K562 (cell line): ENCODE measurements around the gene KISS1. TPM values are rescaled to one million over a fixed set of nuclear protein-coding genes. Genes with fewer than 3 reads are reported as not detected.

Source experiments
- ATAC-seq: fragments of 200-7000 bp; cut with Tn5 transposase; 3 replicates; pipeline ENCODE4 v1.9.1; 2020; ENCODE audit warnings: moderate library complexity
- BruUV-seq: library from RNA; stranded (reverse); fragments of 400-500 nt; replicated peaks from 2 replicates; lab custom pipeline; 2021; lab: Mats Ljungman, UMichigan
- CTCF ChIA-PET: fragments of 300-600 bp; formaldehyde crosslinking; extraction: SDS; loops from one replicate; lab custom pipeline; 2021; ENCODE audit warnings: low intra/inter-chr PET ratio; lab: Yijun Ruan, JAX
- POLR2A ChIA-PET: fragments of 300-600, 350-650 bp; sonication (Branson Sonifier 250); formaldehyde crosslinking; extraction: SDS; loops from one replicate; lab custom pipeline; 2021; ENCODE audit warnings: antibody characterized with exemption, inconsistent platforms; lab: Yijun Ruan, JAX
- DNase-seq, 4 experiments: peaks; one replicate each; pipeline versions ENCODE4 v3.0.0 to v3.0.0-alpha.2; 2011 to 2018; ENCODE audit warnings: low spot score in 3 of 4, mixed read lengths in 3 of 4; ENCODE audit errors: extremely low read depth in 1 of 4
- FAIRE-seq: peaks from 2 replicates; lab custom pipeline; 2011; peaks lifted over from hg19 to GRCh38; lab: Jason Lieb, UNC
- H2AFZ ChIP-seq: 2 replicates; pipeline ENCODE4 v1.6.0; 2011; ENCODE audit warnings: low read depth, low read length, control low read depth, inconsistent platforms
- H3K27ac ChIP-seq: fragments of 200-600 bp; 3 replicates; pipeline ENCODE4 v1.8.0; 2011; ENCODE audit warnings: low read depth, mild to moderate bottlenecking, control low read depth, inconsistent platforms, low read length, moderate library complexity, mixed read lengths; ENCODE audit errors: extremely low read depth
- H3K27me3 ChIP-seq, 2 experiments: fragments of 300-600 bp in 1 of 2; 2 replicates in 1 of 2; 3 replicates in 1 of 2; pipeline versions ENCODE4 v1.6.0 to v1.8.0; 2011; ENCODE audit warnings: inconsistent platforms in 2 of 2, low read length in 2 of 2, mild to moderate bottlenecking in 1 of 2, mixed read lengths in 1 of 2, moderate library complexity in 1 of 2; ENCODE audit not compliant: control insufficient read depth in 2 of 2, insufficient read depth in 2 of 2
- H3K36me3 ChIP-seq: fragments of 300-600 bp; 3 replicates; pipeline ENCODE4 v1.8.0; 2011; ENCODE audit warnings: mild to moderate bottlenecking, low read length, inconsistent platforms; ENCODE audit not compliant: control insufficient read depth, insufficient read depth
- H3K4me1 ChIP-seq, 2 experiments: fragments of 200-600 bp in 1 of 2; replicated peaks in 1 of 2; 2 replicates in 1 of 2; 3 replicates in 1 of 2; pipeline versions ENCODE4 v1.5.1 to v1.8.0; 2011; ENCODE audit warnings: inconsistent platforms in 2 of 2, low read length in 2 of 2, mild to moderate bottlenecking in 1 of 2, mixed read lengths in 1 of 2, moderate library complexity in 1 of 2; ENCODE audit not compliant: control insufficient read depth in 2 of 2, insufficient read depth in 2 of 2
- H3K4me2 ChIP-seq: 2 replicates; pipeline ENCODE4 v1.6.1; 2011; ENCODE audit warnings: low read length, control low read depth, inconsistent platforms, mixed read lengths; ENCODE audit not compliant: insufficient read depth
- H3K4me3 ChIP-seq: fragments of 200-600 bp; sonication (generic), shearing (Covaris generic); 2 replicates; pipeline ENCODE4 v1.5.1; 2016; ENCODE audit warnings: control low read depth, inconsistent platforms
- H3K79me2 ChIP-seq: fragments of 200-600 bp; 3 replicates; pipeline ENCODE4 v1.8.0; 2011; ENCODE audit warnings: low read length, inconsistent platforms; ENCODE audit not compliant: control insufficient read depth, insufficient read depth
- H3K9ac ChIP-seq, 2 experiments: 2 replicates each; pipeline versions ENCODE4 v1.6.0 to v1.6.1; 2011; ENCODE audit warnings: low read depth in 2 of 2, low read length in 2 of 2, control low read depth in 1 of 2, inconsistent platforms in 1 of 2, mild to moderate bottlenecking in 1 of 2, mixed read lengths in 1 of 2; ENCODE audit not compliant: insufficient read depth in 1 of 2
- H3K9me1 ChIP-seq: one replicate; pipeline ENCODE4 v1.6.0; 2011; ENCODE audit warnings: inconsistent platforms, mild to moderate bottlenecking, low read length, moderate library complexity; ENCODE audit not compliant: control insufficient read depth, insufficient read depth
- H3K9me3 ChIP-seq: replicated peaks from 2 replicates; pipeline ENCODE4 v1.5.1; 2011; ENCODE audit warnings: low read depth, low read length, inconsistent platforms; ENCODE audit not compliant: control insufficient read depth, insufficient read depth
- H4K20me1 ChIP-seq: replicated peaks from 2 replicates; pipeline ENCODE4 v1.6.1; 2011; ENCODE audit warnings: low read length, inconsistent platforms, mixed read lengths; ENCODE audit not compliant: control insufficient read depth, insufficient read depth
- RBBP5 ChIP-seq: fragments of 200-600 bp; sonication (generic); IDR thresholded peaks from 2 replicates; pipeline ENCODE4 v1.6.1; 2012; ENCODE audit warnings: borderline replicate concordance, mild to moderate bottlenecking, low read length, control low read depth, inconsistent platforms; ENCODE audit not compliant: insufficient read depth, poor library complexity, severe bottlenecking
- RBM22 ChIP-seq: fragments of 200-400 bp; formaldehyde crosslinking; IDR thresholded peaks from 2 replicates; pipeline ENCODE4 v1.6.1; 2018; ENCODE audit warnings: low read length, low read depth; ENCODE audit not compliant: poor library complexity, severe bottlenecking
- SMAD1 ChIP-seq: fragments of 150-350 bp; IDR thresholded peaks from 2 replicates; pipeline ENCODE4 v1.6.1; 2014; ENCODE audit warnings: low read length, low read depth; ENCODE audit not compliant: partially characterized antibody
- SMARCA4 ChIP-seq: fragments of 450-650 bp; IDR thresholded peaks from 2 replicates; pipeline ENCODE4 v1.6.1; 2016
- TARDBP ChIP-seq: fragments of 450-650 bp; IDR thresholded peaks from 2 replicates; pipeline ENCODE4 v1.6.1; 2016
- ZBTB5 ChIP-seq: fragments of 450-650 bp; IDR thresholded peaks from 2 replicates; pipeline ENCODE4 v1.6.1; 2017; ENCODE audit warnings: antibody characterized with exemption
- ZFP1 ChIP-seq: fragments of 450-650 bp; formaldehyde crosslinking; IDR thresholded peaks from 2 replicates; pipeline ENCODE4 v1.4.0; 2020; ENCODE audit warnings: mild to moderate bottlenecking, mixed read lengths
- ZNF175 ChIP-seq: fragments of 200-800 bp; sonication (Bioruptor generic); IDR thresholded peaks from 2 replicates; pipeline ENCODE4 v1.6.1; 2016; ENCODE audit warnings: low read depth, mild to moderate bottlenecking, missing genetic modification characterization, missing compliant biosample characterization
- ZNF408 ChIP-seq: fragments of 250-450 bp; sonication (Bioruptor Pico); IDR thresholded peaks from 2 replicates; pipeline ENCODE4 v1.4.0; 2020; ENCODE audit warnings: low read depth, mild to moderate bottlenecking, moderate library complexity
- ZNF77 ChIP-seq: fragments of 250-450 bp; sonication (Bioruptor Pico); IDR thresholded peaks from 2 replicates; pipeline ENCODE4 v1.5.0; 2020
- WGBS: fragments of 100-300 bp; shearing (Covaris generic); methylation state at CpG from one replicate; pipeline ENCODE4 v1.1.6; 2016; ENCODE audit warnings: low coverage, mixed read lengths; ENCODE audit not compliant: insufficient coverage; ENCODE audit errors: missing lambda C conversion rate; 5-methylcytosine and 5-hydroxymethylcytosine counted together
- in situ Hi-C: fragments of 300-500 bp; cut with MboI; formaldehyde crosslinking; loops from 4 replicates; pipeline ENCODE4 v1.15.0; 2018; ENCODE audit warnings: inconsistent platforms, mixed read lengths
- intact Hi-C: fragments of 100-400 bp; cut with micrococcal nuclease; formaldehyde crosslinking; loops from 2 replicates; pipeline ENCODE4 v1.14.2; 2022
- polyA plus RNA-seq, 8 experiments: library from polyadenylated mRNA; depleted of rRNA in 4 of 8; stranded (reverse) in 5 of 8; unstranded in 3 of 8; fragments of >200 nt; fragmentation: Nextera tagmentation in 2 of 8; fragmentation: Illumina TruSeq in 1 of 8; extraction: Ambion mirVana in 2 of 8; extraction: Trizol in 1 of 8; gene quantifications; 2 replicates each; pipeline versions ENCODE4 v1.2.1 to v1.2.3, GENCODE V29; 2011 to 2014; ENCODE audit warnings: inconsistent platforms in 1 of 8, missing spikeins in 1 of 8
- total RNA-seq, 7 experiments: library from RNA; depleted of rRNA in 6 of 7; stranded (reverse); fragments of >200 nt in 6 of 7; fragmentation: Illumina TruSeq in 2 of 7; extraction: Trizol in 2 of 7; gene quantifications; 2 replicates each; pipeline versions ENCODE4 v1.2.1 to v1.2.3, GENCODE V29; 2011 to 2021; ENCODE audit warnings: low replicate concordance in 1 of 7

Gene KISS1
- total and polyA plus RNA-seq, 9 of the 15 experiments (the other 6 are each of a cell fraction or from before 2014, with no cell fraction given) = 0.31 TPM; not detected in 8

GRCh38 chr1:204147406-204148383, 48.6 kb downstream of the KISS1 start:
- no peak for FAIRE-seq
- Histone ChIP-seq H3K36me3 (no peaks in the 10 kb centered on the region), H3K4me1 (peaks cover 0 to 21% of the 10 kb centered on the region in 2 experiments; a peak in 2 of 5 replicates), H3K9me3 (no peaks in the 10 kb centered on the region), H3K4me2 (no peak overlapping the region), H2AFZ (no peak overlapping the region), H3K4me3 (no peak overlapping the region), H3K27ac (no peak overlapping the region), H3K9ac (no peak overlapping the region), H4K20me1 (peaks cover 15% of the 10 kb centered on the region), H3K79me2 (no peaks in the 10 kb centered on the region), H3K27me3 (peaks cover 20 to 48% of the 10 kb centered on the region in 2 experiments), H3K9me1 (no peaks in the 10 kb centered on the region)
- no peak for TF ChIP-seq ZNF175 (CRISPR knock-in tag)
- in situ Hi-C loops (no loop called here), intact Hi-C loops (no loop called here)
- under 1% methylated on average over 13 of the region's 13 CpGs for WGBS
- CTCF ChIA-PET = no interaction called here
- POLR2A ChIA-PET = no interaction called here
- no TSS peak for BruUV-seq
- no peak for ATAC-seq
- DNase-seq = no peak

GRCh38 chr1:204146965-204147364, 49.3 kb downstream of the KISS1 start:
- no peaks in the 10 kb centered on the region for H3K36me3 ChIP-seq
- BruUV-seq = no TSS peak
- H3K27me3 ChIP-seq = peaks cover 25 to 50% of the 10 kb centered on the region in 2 experiments
- CTCF ChIA-PET = no interaction called here
- no peak for FAIRE-seq
- intact Hi-C loops (no loop called here), in situ Hi-C loops (no loop called here)
- peaks cover 15% of the 10 kb centered on the region for H4K20me1 ChIP-seq
- H3K4me3 ChIP-seq = no peak overlapping the region
- DNase-seq = no peak
- peaks cover 0 to 13% of the 10 kb centered on the region in 2 experiments; a peak in 2 of 5 replicates for H3K4me1 ChIP-seq
- H3K4me2 ChIP-seq = no peak overlapping the region
- no peak overlapping the region for H3K27ac ChIP-seq
- no peak overlapping the region for H2AFZ ChIP-seq
- WGBS = 10% methylated on average over 6 of the region's 7 CpGs
- no peak for ATAC-seq
- no peaks in the 10 kb centered on the region for H3K79me2 ChIP-seq
- no peaks in the 10 kb centered on the region for H3K9me1 ChIP-seq
- H3K9ac ChIP-seq = no peak overlapping the region
- H3K9me3 ChIP-seq = no peaks in the 10 kb centered on the region
- POLR2A ChIA-PET = no interaction called here
- TF ChIP-seq RBBP5 = no peak
- TF ChIP-seq ZBTB5 = no peak
- no peak for TF ChIP-seq SMAD1
- no peak for TF ChIP-seq TARDBP
- TF ChIP-seq ZNF408 (CRISPR knock-in tag) = no peak
- no peak for TF ChIP-seq RBM22
- TF ChIP-seq ZFP1 (CRISPR knock-in tag) = no peak
- no peak for TF ChIP-seq ZNF77 (CRISPR knock-in tag)
- TF ChIP-seq SMARCA4 = no peak
